ENCODE measurements around the gene NR6A1.

DNA sequence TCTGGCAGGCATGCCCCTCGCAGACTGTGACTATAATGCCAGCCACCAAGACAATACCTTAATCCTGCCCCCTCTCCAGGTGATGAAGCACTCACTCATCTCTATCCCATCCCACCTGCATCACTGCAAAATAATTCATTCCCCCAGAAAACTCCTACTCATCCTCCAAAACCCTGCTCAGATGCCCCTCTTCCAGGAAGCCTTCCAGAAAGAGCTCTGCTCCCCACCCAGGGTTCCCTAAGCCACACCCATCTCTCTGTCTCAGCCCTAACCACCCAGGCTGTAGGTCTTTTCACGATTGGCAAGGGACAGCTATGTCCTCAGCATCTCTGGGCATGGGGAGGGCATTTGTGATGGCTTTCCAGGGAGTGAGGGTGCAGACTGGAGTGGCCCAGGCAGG is 281.1 kb downstream of the NR6A1 start:
- TF ChIP-seq SUZ12 (IDR thresholded peaks at IDR 0.05; ENCODE audit: extremely low read depth, insufficient read depth, insufficient read length) (no peak), YY1 (IDR thresholded peaks at IDR 0.05; ENCODE audit: insufficient read depth, insufficient read length) (no peak), ZNF274 (IDR thresholded peaks at IDR 0.05; ENCODE audit: low read depth, low read length) (no peak)
